Upper lobe of left lung (tissue), 6 donors: Measurements from ENCODE around the gene DLGAP5. TPM values are rescaled to one million over a fixed set of nuclear protein-coding genes. Genes with fewer than 3 reads are reported as not detected.

Experiments used
- ATAC-seq, 2 donors: fragments of 200-7000 bp; cut with Tn5 transposase; one replicate each; pipeline ENCODE4 v1.9.1; 2022; ENCODE audit warnings: mild to moderate bottlenecking in 2 of 2, moderate library complexity in 2 of 2; ENCODE audit not compliant: low FRiP score in 2 of 2
- DNase-seq, 2 donors: peaks; one replicate each; pipeline ENCODE4 v3.0.0-alpha.2; 2019 to 2020
- H3K27ac ChIP-seq, 4 donors: fragments of 200-600 bp; sonication (generic); one replicate each; pipeline ENCODE4 v1.5.1; 2016 to 2019
- H3K27me3 ChIP-seq, 4 donors: fragments of 200-600 bp; sonication (generic); one replicate each; pipeline ENCODE4 v1.5.1; 2017 to 2019
- H3K36me3 ChIP-seq, 4 donors: fragments of 200-600 bp; sonication (generic); one replicate each; pipeline ENCODE4 v1.5.1; 2016 to 2019
- H3K4me1 ChIP-seq, 4 donors: fragments of 200-600 bp; sonication (generic); one replicate each; pipeline ENCODE4 v1.5.1; 2018 to 2019
- H3K4me3 ChIP-seq, 4 donors: fragments of 200-600 bp; sonication (generic); one replicate each; pipeline ENCODE4 v1.5.1; 2017 to 2019; ENCODE audit warnings: mild to moderate bottlenecking in 2 of 4, moderate library complexity in 1 of 4
- H3K9me3 ChIP-seq, 4 donors: fragments of 200-600 bp; sonication (generic); one replicate each; pipeline ENCODE4 v1.5.1; 2018 to 2019
- CTCF ChIP-seq, 6 experiments: fragments of 450-650 bp in 4 of 6; fragments of 200-600 bp in 2 of 6; sonication (generic) in 2 of 6; IDR thresholded peaks; one replicate each; pipeline ENCODE4 v1.5.1; 2016 to 2019; ENCODE audit warnings: antibody characterized with exemption in 6 of 6
- EP300 ChIP-seq, 4 donors: sonication (generic); formaldehyde crosslinking; IDR thresholded peaks; one replicate each; pipeline ENCODE4 v1.5.1; 2017; ENCODE audit warnings: antibody characterized with exemption in 4 of 4, control low read depth in 2 of 4
- POLR2A ChIP-seq, 4 donors: fragments of 450-650 bp; IDR thresholded peaks; one replicate each; pipeline ENCODE4 v1.5.1; 2016 to 2017; ENCODE audit warnings: antibody characterized with exemption in 4 of 4, mild to moderate bottlenecking in 2 of 4
- POLR2AphosphoS5 ChIP-seq, 2 donors: sonication (generic); formaldehyde crosslinking; IDR thresholded peaks; one replicate each; pipeline ENCODE4 v1.5.1; 2017; ENCODE audit warnings: antibody characterized with exemption in 2 of 2
- WGBS, 2 donors: methylation state at CpG; one replicate each; pipeline ENCODE4 v1.1.5; 2017 to 2018; 5-methylcytosine and 5-hydroxymethylcytosine counted together
- total RNA-seq, 6 donors: library from RNA; depleted of rRNA in 4 of 6; stranded (reverse); fragments of >200 nt in 4 of 6; gene quantifications; one replicate each; pipeline versions ENCODE4 v1.1.0 to v1.2.1, GENCODE V29; 2016 to 2021
- donor health status: DM: no; HTN: no; CAD: no; lungs with moderate emphysema.
- donor health status: DM: no; HTN: yes; CAD: no; lungs with severe emphysema.

Gene DLGAP5
- total RNA-seq, 6 donors from 2014 or later, result 0.39 to 1.6 (median 0.87) TPM; not detected in 2

GRCh38 chr14:55201219-55202101, 10.1 kb upstream of the DLGAP5 start:
- 87 to 89% methylated on average over 17 of the region's 17 CpGs for WGBS, 2 donors
- no peak for ATAC-seq
- no peak for TF ChIP-seq POLR2A (IDR thresholded peaks at IDR 0.05)
- DNase-seq, result peak in 1 of 2 donors; percentile 51
- H3K4me1 ChIP-seq, result no peaks in the 10 kb centered on the region
- H3K9me3 ChIP-seq, result no peaks in the 10 kb centered on the region
- no peaks in the 10 kb centered on the region for H3K36me3 ChIP-seq
- no peak overlapping the region for H3K4me3 ChIP-seq
- no peak overlapping the region for H3K27ac ChIP-seq
- no peaks in the 10 kb centered on the region for H3K27me3 ChIP-seq

DNA sequence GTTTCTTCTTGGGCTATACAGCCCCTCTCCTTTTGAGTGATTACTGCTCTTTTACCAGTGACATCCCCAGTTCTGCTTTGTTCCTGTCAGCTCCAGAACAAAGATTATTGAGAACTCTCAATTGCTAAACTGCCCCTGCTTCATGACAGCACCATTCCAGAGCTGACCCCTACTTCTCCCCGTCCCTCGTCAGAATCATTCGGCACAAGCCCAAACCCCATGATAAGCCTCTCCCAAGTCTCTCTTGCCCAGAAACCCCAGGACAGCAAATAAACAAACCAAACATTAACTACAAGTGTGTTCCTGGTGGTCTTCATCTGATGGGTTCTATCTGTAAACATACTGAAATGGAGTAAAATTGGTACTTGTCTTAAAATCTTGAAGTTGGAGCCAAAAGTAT, 9.3 kb upstream of the DLGAP5 start:
- H3K36me3 ChIP-seq, result no peaks in the 10 kb centered on the region
- no peaks in the 10 kb centered on the region for H3K4me1 ChIP-seq
- no peak overlapping the region for H3K4me3 ChIP-seq
- DNase-seq (no peak), ATAC-seq (no peak)
- H3K27ac ChIP-seq, result no peak overlapping the region
- TF ChIP-seq EP300 (IDR thresholded peaks at IDR 0.05) (no peak), CTCF (IDR thresholded peaks at IDR 0.05) (no peak), POLR2AphosphoS5 (IDR thresholded peaks at IDR 0.05) (no peak), POLR2A (IDR thresholded peaks at IDR 0.05) (no peak)
- WGBS, 2 donors, result 76 to 79% methylated on average over 3 of the region's 3 CpGs
- no peaks in the 10 kb centered on the region for H3K9me3 ChIP-seq
- H3K27me3 ChIP-seq, result no peaks in the 10 kb centered on the region

GRCh38 chr14:55198749-55199148, 7.4 kb upstream of the DLGAP5 start:
- Histone ChIP-seq H3K9me3 (no peaks in the 10 kb centered on the region), H3K36me3 (no peaks in the 10 kb centered on the region), H3K27ac (no peak overlapping the region), H3K4me1 (no peaks in the 10 kb centered on the region), H3K27me3 (no peaks in the 10 kb centered on the region), H3K4me3 (no peak overlapping the region)
- TF ChIP-seq POLR2A (IDR thresholded peaks at IDR 0.05), result no peak
- no peak for TF ChIP-seq POLR2AphosphoS5 (IDR thresholded peaks at IDR 0.05)
- TF ChIP-seq EP300 (IDR thresholded peaks at IDR 0.05), result no peak
- no peak for TF ChIP-seq CTCF (IDR thresholded peaks at IDR 0.05)
- DNase-seq (no peak), ATAC-seq (no peak)
- 82 to 85% methylated on average over 2 of the region's 2 CpGs for WGBS, 2 donors

DNA sequence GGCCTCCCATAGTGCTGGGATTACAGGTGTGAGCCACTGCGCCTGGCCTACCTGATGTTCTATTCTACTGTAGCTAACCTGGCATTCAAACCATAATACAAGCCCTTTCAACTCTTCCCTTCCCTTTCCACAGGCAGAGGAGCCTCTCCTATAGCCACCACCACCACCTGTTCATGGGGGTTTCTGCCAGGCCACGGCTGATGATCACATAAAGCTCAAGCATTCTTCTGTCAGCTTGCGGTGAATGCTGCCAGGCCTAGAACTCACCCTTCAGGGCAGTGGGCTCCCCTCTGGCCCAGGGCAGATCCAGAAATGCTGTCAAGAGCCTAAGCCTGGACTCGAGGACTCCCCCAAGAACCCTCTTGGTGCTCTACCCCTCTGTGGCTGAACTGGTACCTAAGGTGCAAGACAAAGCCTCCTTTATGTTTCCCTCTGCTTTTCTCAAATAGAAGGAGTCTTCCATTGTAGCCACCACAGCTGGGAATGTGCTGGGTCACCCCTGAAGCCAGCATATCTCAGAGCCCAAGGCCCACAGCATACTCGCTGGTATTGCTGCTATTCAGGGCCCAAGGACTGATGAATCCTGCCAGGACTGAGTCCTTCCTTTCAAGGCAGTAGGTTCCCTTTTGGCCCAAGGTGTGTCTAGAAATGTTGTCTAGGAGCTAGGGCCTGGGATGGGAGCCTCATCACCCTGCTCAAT, 3.4 kb upstream of the DLGAP5 start:
- H3K27me3 ChIP-seq, result no peaks in the 10 kb centered on the region
- H3K36me3 ChIP-seq, result no peaks in the 10 kb centered on the region
- H3K27ac ChIP-seq, result no peak overlapping the region
- DNase-seq (no peak), ATAC-seq (no peak)
- no peak overlapping the region for H3K4me3 ChIP-seq
- 90 to 99% methylated on average over 5 of the region's 5 CpGs for WGBS, 2 donors
- peaks cover 5 to 11% (median 6%) of the 10 kb centered on the region in 4 donors for H3K4me1 ChIP-seq
- TF ChIP-seq CTCF (IDR thresholded peaks at IDR 0.05), result no peak
- no peak for TF ChIP-seq POLR2AphosphoS5 (IDR thresholded peaks at IDR 0.05)
- TF ChIP-seq EP300 (IDR thresholded peaks at IDR 0.05), result no peak
- no peak for TF ChIP-seq POLR2A (IDR thresholded peaks at IDR 0.05)
- no peaks in the 10 kb centered on the region for H3K9me3 ChIP-seq

GRCh38 chr14:55192054-55192621, 753 bp upstream of the DLGAP5 start:
- no peak for ATAC-seq
- TF ChIP-seq EP300 (IDR thresholded peaks at IDR 0.05) (no peak), CTCF (IDR thresholded peaks at IDR 0.05) (no peak), POLR2A (IDR thresholded peaks at IDR 0.05) (no peak), POLR2AphosphoS5 (IDR thresholded peaks at IDR 0.05) (no peak)

More at GRCh38 chr14:55192054-55192621, 753 bp upstream of the DLGAP5 start:
- Histone ChIP-seq H3K9me3 (no peaks in the 10 kb centered on the region), H3K4me3 (peak overlapping the region; percentile 44 to 67 (median 53)), H3K4me1 (peaks cover 5 to 11% (median 6%) of the 10 kb centered on the region in 4 donors), H3K36me3 (no peaks in the 10 kb centered on the region), H3K27me3 (no peaks in the 10 kb centered on the region), H3K27ac (peak overlapping the region in 2 of 4 donors; percentile 14 to 71)
- 60 to 66% methylated on average over 11 of the region's 11 CpGs for WGBS, 2 donors
- DNase-seq, result no peak
